Measurements from ENCODE around the gene TUBB2B.
"Not testable (repeated sequence)": the region's sequence is repeated elsewhere in the genome, so short reads cannot be mapped to it uniquely, and the experiment has no call there.

Gene TUBB2B

DNA sequence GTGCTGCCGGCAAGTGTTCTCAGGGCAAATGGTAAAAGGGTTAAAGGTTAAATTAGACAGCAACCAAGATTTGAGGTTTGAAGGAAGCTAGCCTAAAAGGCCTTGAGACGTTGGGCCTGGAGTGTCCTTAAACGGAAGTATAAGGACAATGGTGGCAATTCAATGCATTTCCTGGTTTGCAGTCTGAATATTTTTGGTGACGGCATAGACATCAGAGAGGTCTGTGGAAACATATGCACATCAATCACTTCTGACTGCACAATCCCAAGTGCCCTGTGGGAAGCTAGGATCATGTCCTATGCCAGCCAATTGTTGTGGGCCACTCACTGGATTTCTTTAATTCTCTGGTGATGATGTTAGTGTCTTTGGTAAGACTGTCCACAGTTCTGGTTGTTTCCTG lies 44.4 kb downstream of the TUBB2B start:
- no peak for DNase-seq

DNA sequence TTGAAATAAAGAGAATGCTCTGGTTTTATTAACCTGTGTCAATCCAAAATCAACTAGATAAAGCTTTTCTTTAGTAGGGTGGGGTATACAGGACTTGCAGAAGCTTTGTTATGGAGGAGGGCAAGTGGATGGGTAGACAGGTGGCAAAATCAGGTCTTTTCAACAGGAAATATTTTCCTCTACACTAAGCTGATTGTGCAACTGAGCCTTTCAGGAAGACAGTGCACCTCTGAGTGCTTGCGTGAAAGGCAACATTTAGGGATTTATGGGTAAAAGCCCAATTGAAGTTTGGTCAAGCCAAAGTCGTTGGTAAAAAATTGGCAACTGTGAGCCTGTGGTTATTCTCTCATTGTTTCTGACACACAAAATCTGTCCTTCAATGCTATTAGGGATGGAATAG lies 46.3 kb downstream of the TUBB2B start:
- DNase-seq, result no peak

GRCh38 chr6:3179945-3180344 lies 47.5 kb downstream of the TUBB2B start:
- not testable (repeated sequence) for DNase-seq

DNA sequence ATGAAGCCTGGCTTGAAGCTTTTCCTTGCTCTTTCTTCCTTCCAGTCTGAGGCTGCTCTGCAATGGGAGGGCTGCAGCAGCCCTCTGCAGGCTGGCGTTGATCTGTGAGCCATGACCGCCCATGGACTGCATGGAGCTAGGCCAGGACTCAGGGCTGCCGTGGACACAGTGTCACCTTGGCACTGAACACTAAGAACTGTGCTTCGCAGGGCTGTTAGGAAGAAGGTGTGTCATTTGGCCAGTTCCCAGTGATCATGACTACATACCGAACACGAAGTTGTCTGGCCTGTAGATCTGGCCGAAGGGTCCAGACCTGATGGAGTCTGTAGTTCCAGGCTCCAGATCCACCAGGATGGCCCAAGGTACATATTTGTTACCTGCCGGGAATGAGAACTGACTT lies 48.8 kb downstream of the TUBB2B start:
- not testable (repeated sequence) for DNase-seq

DNA sequence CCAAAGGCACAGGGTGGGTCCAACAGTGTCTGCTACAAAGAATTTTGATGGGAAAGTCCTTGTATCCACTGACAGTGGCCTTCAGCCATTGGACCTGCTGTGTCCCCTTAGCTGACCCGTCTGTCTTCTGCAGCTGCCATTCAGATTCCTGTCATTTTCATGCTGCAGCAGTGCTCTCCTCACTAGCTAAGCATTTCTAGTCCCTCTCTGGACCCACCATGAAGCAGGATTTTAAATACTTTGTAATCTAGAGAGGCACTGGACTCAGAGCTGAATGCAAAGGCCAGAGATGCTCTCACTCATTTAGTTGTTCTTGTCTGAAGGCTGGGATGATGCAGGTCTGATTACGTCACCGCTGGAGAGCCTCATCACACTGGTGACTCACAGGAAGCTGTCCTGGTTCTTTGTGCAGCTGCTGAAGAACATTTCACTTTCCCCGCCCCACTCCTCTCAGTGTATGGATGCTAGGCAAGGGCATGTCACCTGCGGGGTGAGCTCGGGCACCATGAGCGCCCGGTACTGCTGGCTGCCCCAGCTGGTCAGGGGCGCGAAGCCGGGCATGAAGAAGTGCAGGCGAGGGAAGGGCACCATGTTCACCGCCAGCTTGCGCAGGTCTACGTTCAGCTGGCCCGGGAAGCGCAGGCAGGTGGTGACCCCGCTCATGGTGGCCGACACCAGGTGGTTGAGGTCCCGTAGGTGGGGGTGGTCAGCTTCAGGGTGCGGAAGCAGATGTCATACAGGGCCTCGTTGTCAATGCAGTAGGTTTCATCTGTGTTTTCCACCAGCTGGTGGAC lies 50.7 kb downstream of the TUBB2B start:
- peak; percentile 95 for DNase-seq

DNA sequence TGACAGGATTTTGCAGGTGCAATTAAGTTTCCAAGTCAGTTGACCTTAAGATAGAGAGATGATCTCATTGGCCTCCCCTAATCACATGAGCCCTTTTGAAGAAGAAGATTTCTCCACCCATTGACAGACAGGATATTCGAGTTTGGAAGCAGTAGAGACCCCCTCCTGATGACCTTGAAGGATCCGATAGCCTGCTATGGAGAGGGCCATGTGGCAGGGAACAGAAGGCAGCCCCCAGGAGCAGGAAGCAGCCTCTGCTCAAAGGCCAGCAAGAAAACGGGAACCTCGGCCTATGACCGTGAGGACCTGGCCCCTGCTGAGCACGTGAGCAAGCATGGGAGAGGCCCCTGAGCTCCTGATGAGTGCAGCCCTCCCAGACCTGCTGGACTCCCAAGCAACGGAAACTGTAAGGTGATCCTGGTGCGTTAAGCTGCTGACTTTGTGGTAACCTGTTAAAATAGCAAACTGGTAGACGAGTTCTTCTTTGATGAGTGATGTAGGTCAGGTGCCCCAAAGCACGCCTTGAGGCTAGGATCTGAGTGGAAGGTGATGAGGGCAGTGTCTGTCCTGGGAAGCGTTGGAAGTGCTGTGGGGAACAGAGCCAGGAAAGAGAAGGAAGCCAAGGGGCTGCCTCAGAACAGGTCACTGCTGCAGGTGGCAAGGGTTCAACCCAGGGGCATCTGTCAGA lies 51.6 kb downstream of the TUBB2B start:
- peak; percentile 93 for DNase-seq

Measured in islet precursor cell (in vitro differentiated cells).